HEK293 (cell line): ENCODE data around the gene TH.

Experiments used
- CTCF ChIA-PET: fragments of 350-600 bp; formaldehyde crosslinking; extraction: SDS; loops from one replicate; lab custom pipeline; 2021; ENCODE audit warnings: antibody characterized with exemption; lab: Yijun Ruan, JAX
- POLR2A ChIA-PET: fragments of 300-600 bp; formaldehyde crosslinking; extraction: SDS; loops from one replicate; lab custom pipeline; 2020; ENCODE audit warnings: antibody characterized with exemption, inconsistent platforms; lab: Yijun Ruan, JAX
- H3K27ac ChIP-seq: fragments of 200-500 bp; sonication (Bioruptor generic); 2 replicates; pipeline ENCODE4 v1.5.1; 2014; ENCODE audit warnings: low read depth, low read length, control low read depth, inconsistent platforms; ENCODE audit errors: extremely low read depth
- H3K36me3 ChIP-seq, 2 experiments: fragments of 200-500 bp in 1 of 2; sonication (Bioruptor generic) in 1 of 2; 1 replicate in 1 of 2; 2 replicates in 1 of 2; pipeline ENCODE4 v1.5.1; 2014 to 2017; ENCODE audit warnings: inconsistent platforms in 2 of 2, low read length in 2 of 2; ENCODE audit not compliant: control insufficient read depth in 2 of 2, insufficient read depth in 1 of 2
- H3K4me1 ChIP-seq: fragments of 200-500 bp; sonication (Bioruptor generic); 2 replicates; pipeline ENCODE4 v1.5.1; 2014; ENCODE audit warnings: mild to moderate bottlenecking, low read length, inconsistent platforms; ENCODE audit not compliant: control insufficient read depth, insufficient read depth
- H3K4me3 ChIP-seq: 2 replicates; pipeline ENCODE4 v1.5.1; 2011; ENCODE audit warnings: low read depth, mild to moderate bottlenecking, control low read depth, low read length, moderate library complexity
- H3K9me3 ChIP-seq: fragments of 200-500 bp; sonication (Bioruptor generic); 2 replicates; pipeline ENCODE4 v1.5.1; 2014; ENCODE audit warnings: low read depth, low read length, inconsistent platforms; ENCODE audit not compliant: control insufficient read depth, insufficient read depth
- EGR2 ChIP-seq: fragments of 450-650 bp; formaldehyde crosslinking; IDR thresholded peaks from 2 replicates; pipeline ENCODE4 v1.5.1; 2016; ENCODE audit warnings: low read depth, missing biosample characterization, missing genetic modification characterization
- SCRT1 ChIP-seq: fragments of 450-650 bp; formaldehyde crosslinking; IDR thresholded peaks from 2 replicates; pipeline ENCODE4 v1.5.1; 2016; ENCODE audit warnings: missing biosample characterization, missing genetic modification characterization, borderline replicate concordance
- SETDB1 ChIP-seq: IDR thresholded peaks from one replicate; pipeline ENCODE4 v1.6.1; 2017; ENCODE audit warnings: mild to moderate bottlenecking, low read length, moderate library complexity, mixed read lengths; ENCODE audit not compliant: insufficient read length
- SP7 ChIP-seq: fragments of 450-650 bp; formaldehyde crosslinking; IDR thresholded peaks from 2 replicates; pipeline ENCODE4 v1.5.1; 2016; ENCODE audit warnings: missing biosample characterization, missing genetic modification characterization
- TRIM28 ChIP-seq: IDR thresholded peaks from 2 replicates; pipeline ENCODE4 v1.6.1; 2011; ENCODE audit warnings: low read length, control low read depth, borderline replicate concordance
- ZNF140 ChIP-seq: fragments of 450-650 bp; formaldehyde crosslinking; IDR thresholded peaks from 2 replicates; pipeline ENCODE4 v1.5.1; 2016; ENCODE audit warnings: missing biosample characterization, missing genetic modification characterization
- ZNF155 ChIP-seq: fragments of 450-650 bp; formaldehyde crosslinking; IDR thresholded peaks from 2 replicates; pipeline ENCODE4 v1.5.1; 2016; ENCODE audit warnings: missing biosample characterization, missing genetic modification characterization
- ZNF302 ChIP-seq: fragments of 450-650 bp; formaldehyde crosslinking; IDR thresholded peaks from 2 replicates; pipeline ENCODE4 v1.5.1; 2016; ENCODE audit warnings: missing biosample characterization, missing genetic modification characterization, low read depth
- ZNF354C ChIP-seq: fragments of 450-650 bp; formaldehyde crosslinking; IDR thresholded peaks from 2 replicates; pipeline ENCODE4 v1.5.1; 2016; ENCODE audit warnings: missing biosample characterization, missing genetic modification characterization, low read depth, borderline replicate concordance
- ZNF473 ChIP-seq: fragments of 450-650 bp; formaldehyde crosslinking; IDR thresholded peaks from 2 replicates; pipeline ENCODE4 v1.5.1; 2017; ENCODE audit warnings: missing biosample characterization, missing genetic modification characterization
- ZNF48 ChIP-seq: fragments of 450-650 bp; formaldehyde crosslinking; IDR thresholded peaks from 2 replicates; pipeline ENCODE4 v1.5.1; 2016; ENCODE audit warnings: missing biosample characterization, missing genetic modification characterization
- ZNF585B ChIP-seq: fragments of 450-650 bp; formaldehyde crosslinking; IDR thresholded peaks from 2 replicates; pipeline ENCODE4 v1.5.1; 2016; ENCODE audit warnings: missing biosample characterization, missing genetic modification characterization
- ZNF645 ChIP-seq: fragments of 450-650 bp; formaldehyde crosslinking; IDR thresholded peaks from 2 replicates; pipeline ENCODE4; 2016; ENCODE audit warnings: missing biosample characterization, missing genetic modification characterization
- ZNF677 ChIP-seq: fragments of 450-650 bp; IDR thresholded peaks from 2 replicates; pipeline ENCODE4 v1.5.0; 2018; ENCODE audit warnings: missing biosample characterization, mild to moderate bottlenecking, missing genetic modification characterization, moderate library complexity
- ZNF791 ChIP-seq: fragments of 450-650 bp; formaldehyde crosslinking; IDR thresholded peaks from 2 replicates; pipeline ENCODE4 v1.5.1; 2016; ENCODE audit warnings: missing biosample characterization, missing genetic modification characterization
- ZSCAN30 ChIP-seq: fragments of 450-650 bp; IDR thresholded peaks from 2 replicates; pipeline ENCODE4 v1.5.1; 2018; ENCODE audit warnings: missing biosample characterization, mild to moderate bottlenecking, missing genetic modification characterization, moderate library complexity
- TF ChIP-seq, protein P1 (sequence below): fragments of 450-650 bp; formaldehyde crosslinking; IDR thresholded peaks from 2 replicates; pipeline ENCODE4 v1.5.1; 2016; ENCODE audit warnings: missing biosample characterization, missing genetic modification characterization
- TF ChIP-seq, protein P2 (sequence below): fragments of 450-650 bp; formaldehyde crosslinking; IDR thresholded peaks from 2 replicates; pipeline ENCODE4 v1.5.1; 2016; ENCODE audit warnings: missing biosample characterization, missing genetic modification characterization, borderline replicate concordance
- TF ChIP-seq, protein P3 (sequence below): fragments of 450-650 bp; formaldehyde crosslinking; IDR thresholded peaks from 2 replicates; pipeline ENCODE4 v1.5.1; 2016; ENCODE audit warnings: missing biosample characterization, missing genetic modification characterization

The TH gene

DNA sequence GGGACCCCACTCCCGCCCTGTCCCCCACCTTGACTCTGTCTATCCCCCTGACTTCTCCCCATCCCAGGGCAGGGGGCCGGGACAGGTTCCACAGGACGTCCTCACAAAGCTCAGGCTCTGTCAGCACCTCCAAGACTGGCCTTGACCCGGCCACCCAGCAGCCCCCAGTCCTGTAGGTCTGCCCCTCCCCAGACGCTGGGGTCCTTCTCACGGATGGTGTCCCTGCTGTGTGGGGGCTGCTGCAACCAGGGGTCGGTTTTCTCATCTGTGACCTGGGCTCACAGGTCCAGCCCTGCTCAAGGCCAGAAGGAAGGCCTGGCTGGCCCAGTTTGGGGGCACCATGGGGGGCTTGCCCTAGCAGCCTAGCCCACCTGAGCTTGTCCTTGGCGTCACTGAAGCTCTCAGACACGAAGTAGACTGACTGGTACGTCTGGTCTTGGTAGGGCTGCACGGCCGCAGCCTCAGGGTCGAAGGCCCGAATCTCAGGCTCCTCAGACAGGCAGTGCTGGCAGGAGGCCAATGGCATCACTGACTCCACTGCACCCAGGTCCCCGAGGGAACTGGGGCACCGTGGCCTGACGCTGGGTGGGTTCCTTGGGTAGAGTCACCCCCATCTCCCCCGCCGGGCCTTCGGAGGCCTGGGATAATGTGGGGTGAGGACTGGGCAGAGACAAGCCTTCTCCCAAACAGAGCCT lies 6.6 kb downstream of the TH start:
- POLR2A ChIA-PET: no interaction called here
- Histone ChIP-seq H3K36me3 (no peaks in the 10 kb centered on the region), H3K9me3 (no peaks in the 10 kb centered on the region), H3K4me1 (no peaks in the 10 kb centered on the region), H3K4me3 (no peak overlapping the region), H3K27ac (no peak overlapping the region)
- CTCF ChIA-PET: interaction anchor here (0.6 to 4.3 kb wide), 5 partner anchors 9 to 908 kb away, joined by 3 to 21 read pairs (median 6); no protein-coding TSS in a partner anchor
- TF ChIP-seq, protein P1, sequence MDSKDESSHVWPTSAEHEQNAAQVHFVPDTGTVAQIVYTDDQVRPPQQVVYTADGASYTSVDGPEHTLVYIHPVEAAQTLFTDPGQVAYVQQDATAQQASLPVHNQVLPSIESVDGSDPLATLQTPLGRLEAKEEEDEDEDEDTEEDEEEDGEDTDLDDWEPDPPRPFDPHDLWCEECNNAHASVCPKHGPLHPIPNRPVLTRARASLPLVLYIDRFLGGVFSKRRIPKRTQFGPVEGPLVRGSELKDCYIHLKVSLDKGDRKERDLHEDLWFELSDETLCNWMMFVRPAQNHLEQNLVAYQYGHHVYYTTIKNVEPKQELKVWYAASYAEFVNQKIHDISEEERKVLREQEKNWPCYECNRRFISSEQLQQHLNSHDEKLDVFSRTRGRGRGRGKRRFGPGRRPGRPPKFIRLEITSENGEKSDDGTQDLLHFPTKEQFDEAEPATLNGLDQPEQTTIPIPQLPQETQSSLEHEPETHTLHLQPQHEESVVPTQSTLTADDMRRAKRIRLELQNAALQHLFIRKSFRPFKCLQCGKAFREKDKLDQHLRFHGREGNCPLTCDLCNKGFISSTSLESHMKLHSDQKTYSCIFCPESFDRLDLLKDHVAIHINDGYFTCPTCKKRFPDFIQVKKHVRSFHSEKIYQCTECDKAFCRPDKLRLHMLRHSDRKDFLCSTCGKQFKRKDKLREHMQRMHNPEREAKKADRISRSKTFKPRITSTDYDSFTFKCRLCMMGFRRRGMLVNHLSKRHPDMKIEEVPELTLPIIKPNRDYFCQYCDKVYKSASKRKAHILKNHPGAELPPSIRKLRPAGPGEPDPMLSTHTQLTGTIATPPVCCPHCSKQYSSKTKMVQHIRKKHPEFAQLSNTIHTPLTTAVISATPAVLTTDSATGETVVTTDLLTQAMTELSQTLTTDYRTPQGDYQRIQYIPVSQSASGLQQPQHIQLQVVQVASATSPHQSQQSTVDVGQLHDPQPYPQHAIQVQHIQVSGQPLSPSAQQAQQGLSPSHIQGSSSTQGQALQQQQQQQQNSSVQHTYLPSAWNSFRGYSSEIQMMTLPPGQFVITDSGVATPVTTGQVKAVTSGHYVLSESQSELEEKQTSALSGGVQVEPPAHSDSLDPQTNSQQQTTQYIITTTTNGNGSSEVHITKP (tag by site-specific recombination): no peak
- TF ChIP-seq SCRT1 (tag by site-specific recombination) (no peak), TRIM28 (no peak), SP7 (tag by site-specific recombination) (no peak), ZNF645 (tag by site-specific recombination) (no peak), ZSCAN30 (no peak), ZNF140 (tag by site-specific recombination) (no peak), ZNF791 (tag by site-specific recombination) (no peak), ZNF473 (tag by site-specific recombination) (no peak), ZNF354C (tag by site-specific recombination) (no peak), ZNF302 (no peak), EGR2 (tag by site-specific recombination) (no peak), ZNF48 (tag by site-specific recombination) (no peak), ZNF677 (no peak), SETDB1 (no peak), ZNF585B (tag by site-specific recombination) (no peak), ZNF155 (tag by site-specific recombination) (no peak)
- TF ChIP-seq, protein P2, sequence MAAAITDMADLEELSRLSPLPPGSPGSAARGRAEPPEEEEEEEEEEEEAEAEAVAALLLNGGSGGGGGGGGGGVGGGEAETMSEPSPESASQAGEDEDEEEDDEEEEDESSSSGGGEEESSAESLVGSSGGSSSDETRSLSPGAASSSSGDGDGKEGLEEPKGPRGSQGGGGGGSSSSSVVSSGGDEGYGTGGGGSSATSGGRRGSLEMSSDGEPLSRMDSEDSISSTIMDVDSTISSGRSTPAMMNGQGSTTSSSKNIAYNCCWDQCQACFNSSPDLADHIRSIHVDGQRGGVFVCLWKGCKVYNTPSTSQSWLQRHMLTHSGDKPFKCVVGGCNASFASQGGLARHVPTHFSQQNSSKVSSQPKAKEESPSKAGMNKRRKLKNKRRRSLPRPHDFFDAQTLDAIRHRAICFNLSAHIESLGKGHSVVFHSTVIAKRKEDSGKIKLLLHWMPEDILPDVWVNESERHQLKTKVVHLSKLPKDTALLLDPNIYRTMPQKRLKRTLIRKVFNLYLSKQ: no peak
- TF ChIP-seq, protein P3, sequence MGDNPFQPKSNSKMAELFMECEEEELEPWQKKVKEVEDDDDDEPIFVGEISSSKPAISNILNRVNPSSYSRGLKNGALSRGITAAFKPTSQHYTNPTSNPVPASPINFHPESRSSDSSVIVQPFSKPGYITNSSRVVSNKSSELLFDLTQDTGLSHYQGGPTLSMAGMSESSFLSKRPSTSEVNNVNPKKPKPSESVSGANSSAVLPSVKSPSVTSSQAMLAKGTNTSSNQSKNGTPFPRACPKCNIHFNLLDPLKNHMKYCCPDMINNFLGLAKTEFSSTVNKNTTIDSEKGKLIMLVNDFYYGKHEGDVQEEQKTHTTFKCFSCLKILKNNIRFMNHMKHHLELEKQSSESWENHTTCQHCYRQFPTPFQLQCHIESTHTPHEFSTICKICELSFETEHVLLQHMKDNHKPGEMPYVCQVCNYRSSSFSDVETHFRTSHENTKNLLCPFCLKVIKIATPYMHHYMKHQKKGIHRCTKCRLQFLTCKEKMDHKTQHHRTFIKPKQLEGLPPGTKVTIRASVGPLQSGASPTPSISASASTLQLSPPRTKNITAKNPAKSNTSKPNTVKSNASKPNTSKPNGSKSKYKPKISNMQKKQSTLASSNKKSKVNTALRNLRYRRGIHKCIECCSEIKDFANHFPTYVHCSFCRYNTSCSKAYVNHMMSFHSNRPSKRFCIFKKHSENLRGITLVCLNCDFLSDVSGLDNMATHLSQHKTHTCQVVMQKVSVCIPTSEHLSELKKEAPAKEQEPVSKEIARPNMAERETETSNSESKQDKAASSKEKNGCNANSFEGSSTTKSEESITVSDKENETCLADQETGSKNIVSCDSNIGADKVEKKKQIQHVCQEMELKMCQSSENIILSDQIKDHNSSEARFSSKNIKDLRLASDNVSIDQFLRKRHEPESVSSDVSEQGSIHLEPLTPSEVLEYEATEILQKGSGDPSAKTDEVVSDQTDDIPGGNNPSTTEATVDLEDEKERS (tag by site-specific recombination): no peak
